Amniotic stem cell (primary cell): ENCODE measurements around the gene IFI44.

Experiments
- DNase-seq: peaks from one replicate; lab custom pipeline; 2025; lab: John Stamatoyannopoulos, UW

Gene IFI44, protein sequence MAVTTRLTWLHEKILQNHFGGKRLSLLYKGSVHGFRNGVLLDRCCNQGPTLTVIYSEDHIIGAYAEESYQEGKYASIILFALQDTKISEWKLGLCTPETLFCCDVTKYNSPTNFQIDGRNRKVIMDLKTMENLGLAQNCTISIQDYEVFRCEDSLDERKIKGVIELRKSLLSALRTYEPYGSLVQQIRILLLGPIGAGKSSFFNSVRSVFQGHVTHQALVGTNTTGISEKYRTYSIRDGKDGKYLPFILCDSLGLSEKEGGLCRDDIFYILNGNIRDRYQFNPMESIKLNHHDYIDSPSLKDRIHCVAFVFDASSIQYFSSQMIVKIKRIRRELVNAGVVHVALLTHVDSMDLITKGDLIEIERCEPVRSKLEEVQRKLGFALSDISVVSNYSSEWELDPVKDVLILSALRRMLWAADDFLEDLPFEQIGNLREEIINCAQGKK

DNA sequence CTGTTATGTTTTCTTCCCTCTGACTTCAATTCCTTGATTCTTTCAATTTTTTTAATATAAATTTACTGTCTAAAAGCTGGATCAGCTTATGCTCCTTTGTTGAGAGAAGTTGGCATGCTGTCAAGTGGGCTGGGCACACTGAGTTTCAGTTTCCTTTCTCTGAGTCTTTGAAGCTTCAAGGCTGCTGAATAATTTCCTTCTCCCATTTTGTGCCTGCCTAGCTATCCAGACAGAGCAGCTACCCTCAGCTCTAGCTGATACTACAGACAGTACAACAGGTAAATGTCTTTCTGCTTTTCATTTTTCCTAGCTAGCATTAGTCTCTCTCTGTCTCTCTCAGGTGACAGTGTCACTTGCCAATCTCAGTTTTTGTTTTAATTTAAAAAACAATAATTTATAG lies at the start of gene IFI44:
Gene IFI44, plus strand, starts transcription at position 204 of the 400 bp plus-strand sequence. CDS start 365 bp downstream, outside the sequence.
- peak; percentile 61 for DNase-seq

DNA sequence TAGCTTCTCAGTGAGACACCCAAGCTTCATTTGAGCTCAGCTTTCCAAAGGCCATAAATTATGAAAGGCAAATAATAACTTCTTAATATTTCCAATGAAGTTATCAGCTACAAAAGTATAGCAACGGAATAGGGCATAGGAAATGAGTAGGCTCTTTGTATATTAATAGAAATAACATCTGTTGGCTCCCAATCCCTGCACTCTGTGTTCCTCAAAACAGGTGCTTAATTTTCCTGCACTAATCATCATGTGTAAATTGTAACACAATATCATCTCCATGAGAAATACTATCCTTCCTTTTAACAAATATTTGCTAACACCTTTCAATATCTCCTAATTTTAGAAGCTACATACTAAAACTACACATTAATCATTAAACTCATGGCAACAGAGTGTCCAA lies 48.6 kb upstream of the IFI44 start:
- DNase-seq = no peak

DNA sequence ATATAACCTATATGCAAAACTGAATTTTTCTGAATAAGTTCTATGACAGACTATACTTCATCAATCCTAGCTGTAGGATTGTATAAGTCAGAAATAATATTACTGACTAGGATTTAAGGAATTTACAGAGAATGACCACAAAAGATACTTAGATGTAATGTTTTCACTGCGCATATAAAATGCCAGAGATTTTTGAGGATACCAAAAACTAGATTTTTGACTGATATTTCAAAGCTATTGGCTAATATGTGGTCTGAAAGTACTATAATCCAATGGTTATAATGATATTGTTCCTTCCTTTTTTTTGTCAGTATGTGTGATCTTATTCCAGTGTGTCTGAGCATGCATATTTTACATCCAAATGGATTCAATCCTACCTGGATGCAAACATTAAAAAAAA lies 46.4 kb upstream of the IFI44 start:
- DNase-seq = no peak

DNA sequence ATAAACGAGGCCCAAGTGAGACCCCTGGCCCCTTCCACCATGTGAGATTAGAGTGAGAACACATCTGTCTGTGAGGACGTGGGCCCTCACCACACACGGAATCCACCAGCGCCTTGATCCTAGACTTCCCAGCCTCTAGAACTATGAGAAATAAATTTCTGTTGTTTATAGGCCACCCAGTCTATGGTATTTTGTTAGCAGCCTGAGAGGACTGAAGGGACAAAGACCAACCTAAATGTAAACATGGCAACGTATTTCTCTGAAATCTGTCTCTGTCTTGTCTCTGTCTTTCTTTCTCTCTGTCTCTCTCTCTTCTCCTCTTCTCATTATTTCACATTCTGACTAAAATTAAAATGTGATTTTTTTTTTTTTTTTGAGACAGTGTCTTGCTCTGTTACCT lies 45.0 kb upstream of the IFI44 start:
- no peak for DNase-seq

DNA sequence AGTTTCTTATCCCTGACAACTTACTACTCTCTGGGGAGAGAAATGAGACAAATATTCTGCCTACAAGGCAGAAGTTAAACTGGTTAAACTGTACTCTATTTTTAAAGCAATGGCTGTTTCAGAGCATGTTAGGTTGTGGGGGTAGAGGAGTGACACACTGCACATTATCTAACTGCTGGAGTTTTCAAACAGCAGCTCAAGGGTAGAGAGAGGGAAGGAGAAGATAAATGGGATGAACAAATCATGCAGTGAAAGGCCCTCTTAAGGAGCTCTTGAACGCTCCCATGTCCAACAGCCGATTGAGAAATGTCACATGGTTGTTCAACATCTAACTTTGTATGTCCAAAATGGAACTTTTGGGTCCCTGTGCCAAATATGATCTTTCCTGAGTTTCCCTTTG lies 43.4 kb upstream of the IFI44 start:
- DNase-seq = no peak

DNA sequence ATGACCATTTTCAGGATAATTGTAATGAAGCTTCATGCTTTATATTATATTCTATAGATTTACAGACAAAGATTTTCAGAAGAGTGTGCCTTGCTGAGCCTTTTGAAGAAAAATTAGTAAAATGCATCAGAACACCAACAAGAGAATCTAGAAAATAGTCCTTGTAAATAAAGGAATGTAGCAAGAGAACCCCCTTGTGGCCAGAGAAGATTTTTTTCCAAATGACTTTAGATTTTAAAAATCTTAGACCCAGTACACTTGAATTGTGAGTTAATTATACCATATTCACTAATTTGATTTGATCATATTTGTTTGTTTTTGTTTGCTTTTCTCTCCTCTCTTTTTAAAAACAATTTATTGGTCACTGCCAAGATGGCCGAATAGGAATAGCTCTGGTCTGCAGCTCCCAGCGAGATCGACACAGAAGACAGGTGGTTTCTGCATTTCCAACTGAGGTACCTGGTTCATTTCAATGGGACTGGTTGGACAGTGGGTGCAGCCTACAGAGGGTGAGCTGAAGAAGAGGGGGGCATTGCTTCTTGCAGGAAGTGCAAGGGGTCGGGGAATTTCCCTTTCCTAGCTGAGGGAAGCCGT lies 42.2 kb upstream of the IFI44 start:
- no peak for DNase-seq

DNA sequence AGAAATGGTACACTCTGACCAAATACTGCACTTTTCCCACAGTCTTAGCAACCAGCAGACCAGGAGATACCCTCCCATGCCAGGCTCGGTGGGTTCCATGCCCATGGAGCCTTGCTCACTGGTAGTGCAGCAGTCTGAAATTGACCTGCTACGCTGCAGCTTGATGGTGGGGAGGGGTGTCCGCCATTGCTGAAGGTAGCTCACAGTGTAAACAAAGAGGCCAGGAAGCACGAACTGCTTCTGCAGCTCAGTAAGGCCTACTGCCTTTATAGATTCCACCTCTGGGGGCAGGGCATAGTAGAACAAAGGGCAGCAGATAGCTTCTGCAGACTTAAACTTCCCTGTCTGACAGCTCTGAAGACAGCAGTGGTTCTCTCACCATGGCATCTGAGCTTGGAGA lies 41.7 kb upstream of the IFI44 start:
- DNase-seq = no peak

DNA sequence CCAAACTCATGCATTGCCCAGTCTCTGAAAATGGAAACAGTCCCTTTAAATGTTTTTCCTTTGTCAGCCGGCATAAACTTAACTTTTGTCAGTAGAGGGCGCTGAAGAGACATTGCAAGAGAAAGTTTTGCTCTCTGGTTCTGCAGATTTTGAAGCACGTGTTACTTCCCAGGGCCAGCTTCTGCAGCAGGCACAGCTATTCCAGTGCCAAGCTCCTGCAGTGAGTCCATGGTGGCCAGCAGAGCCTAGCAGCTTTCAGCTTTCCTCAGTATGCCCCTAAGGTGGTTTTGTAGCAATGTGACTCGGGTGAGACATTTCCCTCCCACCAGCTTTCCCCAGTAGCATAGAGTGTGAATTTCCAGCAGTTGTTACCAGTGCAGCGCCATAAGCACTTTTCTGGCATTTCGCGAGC lies 32.0 kb upstream of the IFI44 start:
- DNase-seq = peak; percentile 87

DNA sequence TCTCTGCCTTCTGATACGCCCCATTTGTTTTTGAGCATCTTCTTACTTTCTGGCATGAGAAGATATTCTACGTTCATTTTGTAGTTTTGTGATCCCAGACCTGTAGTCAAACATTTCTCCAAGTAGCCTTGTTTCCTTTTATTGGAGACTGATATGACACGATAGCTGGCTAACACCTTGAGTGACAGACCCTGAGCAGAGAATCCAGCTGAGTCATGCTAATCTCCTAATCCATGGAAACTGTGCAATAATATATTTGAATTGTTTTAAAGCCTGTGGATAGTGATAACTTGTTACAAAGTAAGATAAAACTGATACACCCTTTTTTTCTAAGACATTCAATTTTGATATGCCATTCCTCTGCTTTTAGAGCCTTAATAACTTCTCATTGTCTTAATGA lies 30.6 kb upstream of the IFI44 start:
- no peak for DNase-seq

DNA sequence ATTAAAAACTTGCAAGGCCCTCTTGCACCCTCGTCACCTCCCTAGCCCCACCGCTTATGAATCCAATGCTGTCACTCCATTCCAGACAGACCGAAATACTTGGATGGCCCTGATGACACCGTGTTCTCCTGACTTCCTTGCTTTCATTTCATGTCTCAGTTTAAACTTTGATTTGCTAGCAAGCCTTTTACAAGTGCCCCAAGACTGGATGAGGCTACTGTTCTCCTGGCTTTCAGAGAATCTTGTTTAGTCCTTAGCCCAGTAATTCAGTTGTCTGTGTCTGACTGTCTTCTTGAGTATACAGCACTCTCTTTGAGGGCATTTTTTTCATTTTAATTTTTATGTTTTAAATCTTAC lies 30.2 kb upstream of the IFI44 start:
- no peak for DNase-seq

DNA sequence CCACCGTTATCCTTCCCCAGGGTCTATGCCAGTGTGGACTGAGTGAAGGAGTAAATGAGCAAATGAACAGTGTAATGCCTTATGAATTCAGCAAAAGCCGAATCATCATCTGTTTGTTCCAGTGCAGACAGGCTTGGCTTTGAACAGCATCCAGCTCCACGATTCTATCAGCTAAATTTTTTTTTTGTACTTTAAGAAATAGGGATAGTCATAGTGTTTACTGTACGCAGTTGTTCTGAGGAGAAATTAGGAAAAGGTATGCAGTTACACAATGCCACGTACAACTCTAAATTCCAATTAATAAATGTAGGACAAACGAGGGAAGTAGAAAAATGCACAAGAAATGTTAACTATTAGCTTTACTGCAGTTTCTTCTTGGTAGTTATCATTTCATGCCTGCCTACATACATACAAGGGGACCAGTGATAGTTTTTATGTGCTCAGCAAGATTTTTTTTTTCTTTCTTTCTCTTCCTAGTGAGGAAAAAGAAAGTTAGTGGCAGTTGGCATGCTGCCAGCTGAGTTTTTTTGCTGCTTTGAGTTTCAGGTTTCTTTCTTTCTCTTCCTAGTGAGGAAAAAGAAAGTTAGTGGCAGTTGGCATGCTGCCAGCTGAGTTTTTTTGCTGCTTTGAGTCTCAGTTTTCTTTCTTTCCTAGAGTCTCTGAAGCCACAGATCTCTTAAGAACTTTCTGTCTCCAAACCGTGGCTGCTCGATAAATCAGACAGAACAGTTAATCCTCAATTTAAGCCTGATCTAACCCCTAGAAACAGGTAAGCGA lies 29.6 kb upstream of the IFI44 start, which contains the start of gene IFI44L:
Gene IFI44L, plus strand, starts transcription at position 646 of the 777 bp plus-strand sequence. CDS start 7,468 bp downstream, outside the sequence.
- no peak for DNase-seq

DNA sequence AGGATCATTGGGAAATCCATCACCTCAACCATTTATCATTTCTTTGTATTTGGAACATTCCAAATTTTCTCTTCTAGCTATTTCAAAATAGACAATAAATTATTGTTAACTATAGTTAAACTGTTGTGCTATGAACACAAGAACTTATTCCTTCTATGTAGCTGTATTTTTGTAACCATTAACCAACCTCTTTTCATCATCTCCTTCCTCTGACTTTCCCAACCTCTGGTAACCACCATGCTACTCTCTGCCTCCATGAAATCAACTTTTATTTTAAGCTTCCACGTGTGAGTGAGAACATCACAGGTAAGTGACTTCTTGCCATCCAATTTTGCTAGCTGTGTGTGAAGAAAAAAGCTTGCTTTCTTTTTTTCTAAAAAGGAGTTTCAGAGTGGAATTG lies 29.0 kb upstream of the IFI44 start:
- DNase-seq = no peak

DNA sequence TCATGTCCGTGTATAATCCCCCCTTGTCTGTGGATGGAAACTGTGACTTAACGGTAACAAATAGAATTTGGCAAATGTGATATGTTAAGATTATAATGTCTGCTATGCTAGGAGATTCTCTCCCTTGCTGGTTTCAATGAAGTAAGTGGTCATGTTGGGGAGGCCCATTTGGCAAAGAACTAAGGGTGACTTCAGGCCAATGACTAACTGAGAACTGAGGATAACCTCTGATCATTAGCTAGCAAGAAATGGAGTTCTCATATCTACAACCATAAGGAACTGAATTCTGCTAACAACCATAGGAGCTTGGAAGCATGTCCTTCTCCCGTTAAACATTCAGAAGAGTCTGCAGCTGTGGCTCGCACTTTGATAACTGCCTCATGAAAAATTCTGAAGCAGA lies 27.1 kb upstream of the IFI44 start:
- no peak for DNase-seq

DNA sequence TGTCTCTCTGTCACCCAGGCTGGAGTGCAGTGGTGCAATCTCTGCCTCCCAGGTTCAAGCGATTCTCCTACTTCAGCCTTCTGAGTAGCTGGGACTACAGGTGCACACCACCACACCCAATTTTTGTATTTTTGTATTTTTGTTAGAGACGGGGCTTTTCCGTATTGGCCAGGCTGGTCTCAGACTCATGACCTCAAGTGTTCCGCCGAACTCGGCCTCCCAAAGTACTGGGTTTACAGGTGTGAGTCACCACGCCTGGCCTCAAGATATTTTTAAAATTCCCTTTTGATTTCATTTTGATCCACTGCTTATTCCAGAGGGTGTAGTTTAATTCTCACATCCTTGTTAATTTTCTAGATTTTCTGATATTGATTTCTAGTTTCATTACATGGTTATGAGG lies 25.6 kb upstream of the IFI44 start:
- DNase-seq = no peak

DNA sequence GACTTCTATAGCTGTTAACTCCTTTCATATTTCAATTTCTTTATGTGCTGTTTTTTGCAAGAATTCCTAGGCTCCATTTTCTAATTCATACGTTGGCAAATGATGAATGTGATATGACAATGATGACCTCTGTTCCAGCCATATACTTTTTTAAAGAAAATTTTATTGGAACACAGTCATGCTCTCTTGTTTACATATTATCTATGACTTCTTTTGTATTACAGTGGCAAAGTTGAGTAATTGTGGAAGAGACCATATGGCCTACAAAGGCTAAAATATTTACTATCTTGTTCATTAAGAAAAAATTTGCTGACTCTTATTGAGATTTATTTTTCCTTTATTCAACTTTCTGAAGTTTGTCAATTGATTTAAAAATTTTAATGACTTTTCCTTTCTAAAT lies 22.3 kb upstream of the IFI44 start:
- no peak for DNase-seq

DNA sequence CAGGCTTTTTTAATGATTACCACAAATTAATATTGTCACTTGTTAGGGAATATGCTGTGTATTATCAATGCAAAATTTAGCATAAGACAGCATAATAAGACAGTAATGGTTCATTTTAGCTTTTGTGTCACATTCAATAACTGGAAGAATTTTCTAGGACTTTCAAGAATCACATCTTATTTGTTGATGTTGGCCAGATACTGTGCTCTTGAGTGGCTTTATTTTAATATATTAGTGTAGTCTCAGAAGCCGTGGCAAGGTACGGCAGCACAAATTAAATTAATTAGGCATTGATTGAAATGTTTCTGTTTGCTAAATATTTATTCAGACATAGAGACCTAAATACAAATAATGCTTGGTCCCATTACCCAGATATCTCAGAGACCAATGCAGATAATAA lies 19.0 kb upstream of the IFI44 start:
- no peak for DNase-seq

DNA sequence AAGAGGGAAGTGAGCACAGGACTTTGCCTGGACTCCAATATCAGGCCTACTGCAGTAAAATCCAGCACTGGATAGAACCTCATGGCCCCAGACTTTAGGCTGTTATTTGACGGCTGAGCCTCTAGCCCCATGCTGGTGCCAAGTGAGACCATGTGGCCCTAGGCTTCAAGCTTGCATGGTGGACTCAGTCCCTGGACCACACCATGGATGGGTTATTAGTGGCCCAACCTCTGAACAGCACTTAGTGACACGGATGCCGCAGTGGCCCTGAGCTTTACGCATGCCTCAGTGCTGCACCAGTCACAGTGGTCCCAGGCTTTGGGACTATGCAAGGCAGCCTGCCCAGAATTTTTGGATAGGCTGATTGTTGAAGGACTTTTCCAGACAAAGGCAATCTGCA lies 16.4 kb upstream of the IFI44 start:
- no peak for DNase-seq

DNA sequence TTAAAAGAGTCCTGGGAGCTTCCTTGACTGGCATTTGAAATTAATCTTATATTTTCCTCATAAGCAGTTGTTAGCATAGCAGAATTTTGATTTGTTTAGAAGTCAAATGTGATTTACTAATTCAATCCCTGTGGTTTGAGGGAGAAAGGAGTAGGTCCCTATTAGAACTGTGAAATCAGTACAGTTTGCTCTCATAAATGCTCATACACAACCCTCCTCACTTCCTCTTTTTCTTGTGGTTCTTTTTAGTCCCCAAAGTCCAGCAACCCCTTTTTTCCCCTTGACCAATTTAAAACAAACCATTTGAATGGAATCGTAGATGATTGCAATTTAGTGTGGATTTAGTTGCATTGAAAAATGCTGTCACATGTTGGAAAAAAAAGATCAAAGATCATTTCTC lies 9.2 kb upstream of the IFI44 start:
- no peak for DNase-seq

DNA sequence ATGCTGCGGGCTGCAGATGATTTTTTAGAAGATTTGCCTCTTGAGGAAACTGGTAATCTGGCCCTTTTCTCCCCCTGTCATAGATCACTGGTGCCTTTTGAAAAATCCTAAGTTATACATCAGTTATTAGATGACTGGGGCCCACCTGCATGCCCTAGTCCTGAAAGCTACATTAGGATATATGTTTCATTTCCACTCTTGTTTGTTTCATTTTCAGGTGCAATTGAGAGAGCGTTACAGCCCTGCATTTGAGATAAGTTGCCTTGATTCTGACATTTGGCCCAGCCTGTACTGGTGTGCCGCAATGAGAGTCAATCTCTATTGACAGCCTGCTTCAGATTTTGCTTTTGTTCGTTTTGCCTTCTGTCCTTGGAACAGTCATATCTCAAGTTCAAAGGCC lies 8.1 kb upstream of the IFI44 start:
- DNase-seq = no peak

DNA sequence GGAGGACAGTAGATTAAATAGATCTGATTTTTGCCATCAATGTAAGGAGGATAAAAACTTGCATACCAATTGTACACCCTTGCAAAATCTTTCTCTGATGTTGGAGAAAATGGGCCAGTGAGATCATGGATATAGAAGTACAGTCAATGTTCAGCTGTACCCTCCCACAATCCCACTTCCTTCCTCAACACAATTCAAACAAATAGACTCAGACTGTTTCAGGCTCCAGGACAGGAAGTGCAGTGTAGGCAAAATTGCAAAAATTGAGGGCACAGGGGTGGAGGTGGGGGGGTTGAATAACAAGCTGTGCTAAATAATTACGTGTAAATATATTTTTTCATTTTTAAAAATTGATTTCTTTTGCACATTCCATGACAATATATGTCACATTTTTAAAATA lies 3.9 kb upstream of the IFI44 start:
- DNase-seq = no peak

DNA sequence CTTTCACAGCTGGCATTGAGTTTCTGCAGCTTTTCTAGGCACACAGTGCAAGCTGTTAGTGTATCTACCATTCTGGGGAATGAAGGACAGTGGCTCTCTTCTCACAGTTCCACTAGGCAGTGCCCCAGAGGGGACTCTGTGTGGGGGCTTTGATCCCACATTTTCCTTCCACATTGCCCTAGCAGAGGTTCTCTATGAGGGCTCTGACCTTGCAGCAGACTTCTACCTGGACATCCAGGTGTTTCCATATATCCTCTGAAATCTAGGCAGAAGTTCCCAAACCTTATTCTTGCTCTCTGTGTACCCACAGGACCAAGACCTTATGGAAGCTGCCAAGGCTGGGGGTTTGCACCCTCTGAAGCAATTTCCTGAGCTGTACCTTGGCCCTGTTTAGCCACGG lies 2.4 kb upstream of the IFI44 start:
- DNase-seq = no peak

DNA sequence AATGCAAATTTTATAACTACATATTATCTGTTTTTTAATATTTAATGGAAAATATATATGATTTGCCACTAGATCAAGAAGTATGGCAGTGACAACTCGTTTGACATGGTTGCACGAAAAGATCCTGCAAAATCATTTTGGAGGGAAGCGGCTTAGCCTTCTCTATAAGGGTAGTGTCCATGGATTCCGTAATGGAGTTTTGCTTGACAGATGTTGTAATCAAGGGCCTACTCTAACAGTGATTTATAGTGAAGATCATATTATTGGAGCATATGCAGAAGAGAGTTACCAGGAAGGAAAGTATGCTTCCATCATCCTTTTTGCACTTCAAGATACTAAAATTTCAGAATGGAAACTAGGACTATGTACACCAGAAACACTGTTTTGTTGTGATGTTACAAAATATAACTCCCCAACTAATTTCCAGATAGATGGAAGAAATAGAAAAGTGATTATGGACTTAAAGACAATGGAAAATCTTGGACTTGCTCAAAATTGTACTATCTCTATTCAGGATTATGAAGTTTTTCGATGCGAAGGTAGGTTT lies 556 bp downstream of the IFI44 start:
- DNase-seq = no peak

DNA sequence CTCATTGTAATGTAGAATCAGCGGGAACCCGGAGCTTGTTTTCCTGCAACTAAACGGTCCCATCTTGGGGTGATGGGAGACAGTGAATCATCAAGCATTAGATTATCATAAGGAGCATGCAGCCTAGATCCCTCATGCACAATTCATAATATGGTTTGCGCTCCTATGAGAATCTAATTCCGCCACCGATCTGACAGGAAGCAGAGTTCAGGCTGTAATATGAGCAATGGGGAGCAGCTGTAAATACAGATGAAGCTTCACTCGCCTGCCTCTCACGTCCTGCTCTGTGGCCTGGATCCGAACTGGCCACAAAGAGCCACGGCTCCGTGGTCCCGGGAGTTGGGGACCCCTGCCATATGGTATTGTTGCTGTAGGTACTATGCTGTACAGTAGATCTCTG lies 1.6 kb downstream of the IFI44 start:
- no peak for DNase-seq
